Stimulated activated CD4-positive, alpha-beta T cell treated with anti-CD3 and anti-CD28 coated beads, Interleukin-15, amount 100 ng/mL, for 24 hours (primary cell): Measurements from ENCODE around the gene TBRG4.

ENCODE experiments used
- DNase-seq: peaks from one replicate; pipeline ENCODE4 v3.0.0-alpha.2; 2020

The TBRG4 gene

DNA sequence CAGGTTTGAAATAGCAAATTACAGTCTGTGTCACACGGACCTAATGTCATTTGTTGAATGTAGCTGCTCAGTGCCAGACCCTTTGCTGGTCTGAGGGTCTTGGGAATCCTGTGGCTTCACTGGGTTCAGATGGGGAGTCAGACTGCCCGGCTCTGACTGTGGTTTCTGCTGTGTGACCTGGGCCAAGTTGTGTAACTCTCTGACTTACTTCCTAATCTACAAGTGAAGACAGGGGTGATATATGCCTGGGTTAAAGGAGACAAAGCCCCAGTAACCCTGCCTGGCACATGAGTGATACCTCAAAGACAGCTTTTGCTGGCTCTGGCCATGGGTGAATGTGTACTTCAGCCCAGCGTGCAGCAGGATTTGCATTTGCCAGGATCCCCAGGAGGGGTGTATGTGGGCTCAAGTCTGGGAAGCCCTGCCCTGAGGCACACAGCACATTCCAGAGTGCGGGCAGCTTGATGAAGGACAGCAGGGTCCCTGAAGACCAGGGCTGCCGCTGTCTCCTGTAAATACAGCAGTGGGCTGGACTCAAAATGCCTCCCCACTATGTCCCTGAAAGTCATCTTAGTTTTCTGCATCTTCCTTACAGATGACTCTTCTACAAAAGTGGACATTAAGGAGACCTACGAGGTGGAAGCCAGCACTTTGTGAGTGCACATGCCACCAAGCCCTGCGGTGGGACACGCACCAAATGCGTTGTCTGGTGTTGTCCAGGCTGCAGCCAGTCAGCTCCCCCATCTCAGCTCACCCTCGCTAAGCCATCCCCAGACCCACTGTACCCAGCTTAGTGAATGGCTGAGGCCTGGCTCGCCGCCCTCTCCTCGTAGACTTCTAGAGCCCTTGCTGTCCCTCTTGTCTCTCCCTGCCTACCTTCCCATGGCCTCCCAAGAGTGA is 39.1 kb downstream of the TBRG4 start:
- DNase-seq = no peak

DNA sequence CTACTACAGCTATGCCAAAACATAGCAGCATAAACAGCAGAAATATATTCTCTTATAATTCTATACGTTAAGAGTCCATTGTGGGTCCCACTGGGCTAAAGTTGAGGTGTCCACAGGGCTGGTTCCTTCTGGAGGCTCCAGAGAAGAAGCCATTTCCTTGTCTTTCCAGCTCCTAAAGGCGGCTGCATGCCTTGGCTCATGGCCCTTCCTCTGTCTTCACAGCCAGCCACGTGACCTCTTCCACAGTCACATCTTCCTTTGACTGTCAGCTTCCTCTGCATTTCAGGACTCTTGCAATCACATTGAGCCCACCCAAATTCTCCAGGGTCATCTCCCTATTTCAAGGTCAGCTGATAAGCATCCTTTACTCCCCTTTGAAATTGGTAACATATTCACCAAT is 40.0 kb downstream of the TBRG4 start:
- DNase-seq = no peak

DNA sequence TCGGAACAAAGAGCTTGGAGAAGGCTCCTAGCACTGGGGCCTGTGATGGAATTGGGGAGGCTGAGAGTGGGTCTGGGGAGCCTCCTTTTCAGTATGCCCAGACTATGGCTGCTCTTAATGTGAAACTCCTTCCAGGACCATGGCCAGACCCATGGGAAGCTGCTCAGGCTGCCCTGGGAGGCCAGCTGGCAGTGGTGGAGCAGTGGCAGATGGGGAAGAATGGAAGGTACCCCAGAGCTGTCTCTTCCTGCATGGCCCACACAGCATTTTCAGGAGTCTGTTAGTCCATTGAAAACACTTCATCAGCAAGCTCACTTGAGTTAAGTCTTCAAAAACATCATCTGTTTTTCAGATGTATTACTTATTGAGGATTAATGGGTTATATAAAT is 41.2 kb downstream of the TBRG4 start:
- DNase-seq = no peak

DNA sequence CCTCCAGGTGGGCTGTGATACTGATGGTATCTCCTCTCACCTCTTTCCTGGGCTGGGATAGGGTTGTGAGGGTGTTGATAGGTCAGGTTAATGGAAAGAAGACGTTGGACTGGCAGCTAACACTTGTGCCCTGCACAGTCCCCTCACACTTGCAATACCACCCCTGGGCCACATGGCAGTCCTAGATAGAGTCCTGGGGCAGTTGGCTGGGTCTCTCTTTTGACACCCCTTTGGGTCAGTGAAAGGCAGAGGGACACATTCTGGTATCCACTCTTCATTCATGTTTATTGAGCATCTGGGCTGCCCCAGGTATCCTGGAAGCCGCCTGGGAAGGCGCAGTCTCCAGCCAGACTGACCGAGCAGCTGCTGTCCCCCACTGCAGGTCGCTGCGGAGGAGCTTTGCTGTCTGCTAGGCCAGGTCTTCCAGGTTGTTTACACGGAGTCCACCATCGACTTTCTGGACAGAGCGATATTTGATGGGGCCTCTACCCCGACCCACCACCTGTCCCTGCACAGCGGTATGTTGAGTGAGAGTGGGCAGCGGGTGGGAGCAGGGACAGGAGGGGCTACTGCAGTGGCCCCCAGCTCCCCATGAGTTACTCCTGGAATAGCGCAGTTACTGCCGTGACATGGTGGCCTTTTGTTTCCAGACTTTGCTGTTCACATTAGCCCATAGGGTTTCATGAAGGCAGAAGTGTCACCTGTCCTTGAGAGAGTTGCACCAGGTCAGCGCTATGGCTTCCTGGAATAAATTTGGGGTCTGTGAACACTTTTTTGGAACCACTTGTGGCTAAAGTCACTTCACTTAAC is 41.8 kb downstream of the TBRG4 start:
- no peak for DNase-seq

DNA sequence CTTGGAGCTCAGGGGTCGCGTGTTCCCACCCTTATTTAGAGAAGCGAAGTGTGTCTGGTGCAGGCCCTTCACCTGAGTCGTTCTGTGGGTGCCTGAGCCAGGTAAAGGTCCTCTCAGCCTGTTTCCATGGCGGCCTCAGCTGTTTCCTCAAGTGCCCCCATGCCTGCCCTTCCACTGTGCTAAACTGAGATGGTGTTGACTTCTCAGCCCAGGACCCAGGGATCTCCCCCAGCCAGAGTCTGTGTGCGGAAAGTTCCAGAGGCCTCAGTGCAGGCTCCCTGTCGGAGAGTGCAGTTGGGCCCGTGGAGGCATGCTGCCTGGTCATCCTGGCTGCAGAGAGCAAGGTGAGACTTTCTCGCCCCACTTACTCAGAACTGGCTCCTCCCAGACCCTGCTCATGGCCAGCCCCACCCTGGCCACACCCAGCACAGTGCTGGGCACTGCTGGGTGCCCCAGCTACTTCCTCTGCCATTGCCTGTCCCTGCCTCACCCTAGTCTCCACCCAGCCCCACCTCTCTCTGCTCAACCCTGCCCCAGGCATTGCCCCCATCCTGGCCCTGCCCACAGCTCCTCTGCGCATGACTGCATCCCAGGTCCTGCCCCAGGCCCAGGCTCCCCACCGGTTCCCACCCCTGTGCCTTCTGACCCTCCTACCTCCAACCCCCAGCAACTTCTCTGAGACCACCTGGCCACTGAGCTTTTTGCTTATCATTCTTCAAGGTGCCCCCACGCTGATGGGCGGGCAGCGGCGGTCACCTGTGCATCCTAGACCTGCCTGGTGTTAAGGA is 43.1 kb downstream of the TBRG4 start:
- no peak for DNase-seq

DNA sequence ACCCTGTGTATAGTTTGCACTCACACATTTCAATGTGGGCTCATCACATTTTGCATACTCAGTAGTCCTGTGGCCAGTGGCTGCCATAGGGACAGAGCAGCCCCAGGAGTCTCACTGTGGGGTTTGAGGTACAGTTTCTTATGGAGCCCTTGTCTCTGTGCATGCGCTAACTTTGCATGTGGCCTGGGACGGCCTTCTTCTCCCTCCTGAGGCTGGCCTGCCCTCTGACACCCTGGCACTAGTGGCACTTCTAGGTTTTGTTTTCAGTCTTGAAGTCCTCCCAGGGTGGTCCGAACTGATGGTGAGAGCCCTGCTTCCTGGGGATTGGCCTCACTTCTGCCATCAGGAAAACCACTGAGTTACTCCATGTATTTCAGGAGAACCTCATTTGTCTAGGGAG is 43.9 kb downstream of the TBRG4 start:
- DNase-seq = no peak

DNA sequence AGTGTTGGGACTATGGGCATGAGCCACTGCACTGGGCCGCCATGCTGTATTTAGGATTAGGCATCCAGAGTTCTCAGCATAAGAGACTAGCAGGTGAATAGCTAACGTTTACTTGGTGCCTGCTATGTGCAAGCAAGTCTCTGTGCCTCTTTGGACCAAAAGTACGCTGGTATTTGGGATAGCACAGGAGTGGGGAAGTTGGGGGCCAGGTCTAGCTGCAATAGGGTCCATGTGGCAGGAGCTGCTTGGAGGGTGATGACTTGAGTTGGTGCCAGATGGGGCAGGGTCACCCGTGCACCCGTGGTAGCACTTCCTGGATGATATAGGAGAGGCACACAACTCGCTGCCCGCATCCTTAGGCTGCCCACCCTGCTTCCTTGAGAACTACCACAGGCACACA is 45.1 kb downstream of the TBRG4 start:
- no peak for DNase-seq

DNA sequence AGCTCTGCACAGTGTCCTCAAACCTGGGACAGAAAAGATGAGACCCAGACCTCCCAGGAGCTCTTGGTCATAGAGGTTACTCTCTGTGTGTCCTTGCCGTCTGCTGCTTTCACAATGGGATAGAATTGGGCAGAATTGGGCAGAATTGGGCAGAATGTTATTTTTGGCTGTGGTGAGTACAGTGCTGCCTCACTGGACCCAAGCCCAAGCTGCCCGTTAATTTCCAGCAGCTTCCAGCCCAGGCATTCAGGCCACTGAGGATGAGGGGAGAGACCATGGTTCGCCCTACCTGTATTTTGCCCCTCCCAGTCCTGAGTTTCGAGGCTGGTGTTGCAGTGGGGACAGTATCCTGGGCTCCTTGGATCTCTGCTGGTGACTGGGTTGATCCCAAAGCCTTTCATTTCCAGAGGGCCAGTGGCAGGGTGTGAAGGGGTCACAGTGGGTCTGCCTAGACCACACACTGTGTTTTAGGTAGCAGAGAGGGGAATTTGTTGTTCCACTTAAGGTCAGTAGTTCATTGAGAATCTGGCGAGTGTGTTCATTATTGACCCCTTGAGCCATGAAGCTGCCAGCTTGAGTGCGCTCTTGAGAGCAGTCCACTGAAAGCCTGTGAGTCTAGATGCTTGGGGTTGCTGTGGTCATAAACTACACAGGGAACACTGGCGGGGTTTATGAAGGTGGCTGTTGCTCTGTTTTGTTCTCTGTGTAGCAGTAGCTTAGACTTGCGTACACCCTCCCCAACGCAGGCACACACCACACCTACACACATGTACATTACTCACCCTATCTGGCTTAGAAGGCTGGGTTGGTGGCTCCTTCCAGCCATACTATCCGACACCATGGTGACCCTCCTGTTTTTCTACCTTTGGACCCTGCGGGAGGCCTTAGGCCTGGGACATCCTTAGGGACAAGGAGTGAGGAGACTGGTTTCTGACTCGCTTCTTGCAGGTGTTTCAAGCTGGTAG is 46.2 kb downstream of the TBRG4 start:
- DNase-seq = no peak

DNA sequence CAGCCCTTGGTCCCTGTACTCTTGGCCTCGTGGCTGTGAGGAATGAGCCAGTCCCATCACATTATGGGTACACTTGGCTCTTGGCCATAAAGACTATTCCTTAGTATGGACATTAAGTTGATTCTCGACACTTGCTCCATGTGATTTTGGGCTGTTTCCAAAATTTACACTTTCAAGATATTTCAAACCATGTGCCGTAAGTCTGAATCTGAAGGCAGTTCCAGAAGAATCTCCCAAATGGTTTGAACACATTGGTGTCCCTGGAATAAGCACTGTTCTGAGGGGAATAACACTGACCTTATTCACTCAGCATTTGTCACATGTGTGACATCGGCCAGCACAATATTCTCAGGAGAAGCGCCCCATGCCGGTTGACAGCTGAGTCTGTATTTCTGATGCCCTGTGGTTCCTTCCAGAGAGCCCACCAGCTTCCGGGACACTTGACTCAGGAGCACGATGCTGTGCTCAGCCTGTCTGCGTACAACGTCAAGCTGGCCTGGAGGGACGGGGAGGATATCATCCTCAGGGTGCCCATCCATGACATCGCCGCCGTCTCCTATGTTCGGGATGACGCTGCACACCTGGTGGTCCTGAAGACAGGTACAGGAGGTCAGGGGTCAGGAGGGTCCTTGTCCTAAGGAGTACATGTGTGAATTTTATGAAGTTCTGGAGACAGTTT is 47.3 kb downstream of the TBRG4 start:
- DNase-seq = no peak

DNA sequence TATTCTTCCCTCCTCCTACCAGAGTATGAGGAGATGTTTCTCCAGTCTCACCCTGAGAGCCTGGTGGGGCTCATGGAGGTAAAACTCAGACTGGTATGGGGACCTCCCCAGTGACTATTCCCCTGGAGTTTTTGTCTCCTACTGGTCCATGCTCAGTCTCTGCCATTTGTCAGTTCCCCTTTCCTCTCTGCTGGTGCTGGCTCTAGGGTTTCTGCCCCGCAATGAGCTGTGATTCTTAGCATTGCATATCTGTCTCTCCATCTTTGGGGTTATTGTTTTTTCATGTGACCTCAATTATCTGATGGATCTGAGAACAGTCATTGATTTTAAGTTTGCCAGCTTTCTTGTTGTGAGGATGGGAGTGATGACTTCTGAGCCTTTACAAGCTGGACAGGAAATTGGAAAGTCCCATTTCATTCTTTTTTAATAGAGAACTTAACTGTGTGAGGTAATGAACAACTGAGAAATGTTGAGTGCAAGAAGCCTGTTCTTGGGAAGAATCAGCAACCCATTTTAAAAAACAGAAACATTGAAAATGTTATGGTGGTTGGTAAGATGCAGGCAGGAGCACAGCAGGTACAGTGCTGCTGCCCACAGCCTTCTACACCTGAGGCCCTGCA is 49.6 kb downstream of the TBRG4 start:
- no peak for DNase-seq

DNA sequence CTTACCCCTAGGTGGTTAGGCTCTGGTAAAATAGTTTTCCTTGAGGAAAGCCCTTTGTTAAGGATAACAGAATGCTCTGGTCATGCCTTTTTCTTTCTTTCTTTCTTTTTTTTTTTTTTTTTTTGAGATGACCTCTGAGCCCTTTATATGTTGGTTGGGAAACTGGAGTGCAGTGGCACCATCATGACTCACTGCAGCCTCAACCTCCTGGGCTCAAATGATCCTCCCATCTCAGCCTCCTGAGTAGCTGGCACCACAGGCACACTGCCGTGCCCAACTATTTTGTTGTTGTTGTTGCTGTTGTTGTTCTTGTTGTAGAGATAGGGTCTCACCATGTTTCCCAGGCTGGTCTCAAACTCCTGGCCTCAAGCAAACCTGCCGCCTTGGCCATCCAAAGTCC is 50.1 kb downstream of the TBRG4 start:
- DNase-seq = no peak

DNA sequence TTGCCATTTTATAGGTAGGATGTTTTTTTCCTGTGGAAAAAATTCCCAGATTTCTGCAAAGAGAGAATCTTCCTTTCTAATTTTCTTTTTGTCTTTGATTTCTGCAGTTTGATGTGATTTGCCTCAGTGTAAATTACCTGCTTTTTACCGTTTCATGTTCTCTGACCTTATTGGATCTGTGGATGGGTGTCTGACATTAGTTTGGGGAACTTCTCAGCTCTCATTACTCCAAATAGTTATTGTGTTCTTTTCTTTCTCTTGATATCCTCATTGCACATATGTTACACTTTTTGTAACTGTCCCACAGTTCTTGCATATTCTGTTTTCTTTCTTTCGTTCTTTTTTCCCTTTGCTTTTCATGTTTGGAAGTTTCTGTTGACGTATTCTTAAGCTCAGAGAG is 51.2 kb downstream of the TBRG4 start:
- DNase-seq = no peak

DNA sequence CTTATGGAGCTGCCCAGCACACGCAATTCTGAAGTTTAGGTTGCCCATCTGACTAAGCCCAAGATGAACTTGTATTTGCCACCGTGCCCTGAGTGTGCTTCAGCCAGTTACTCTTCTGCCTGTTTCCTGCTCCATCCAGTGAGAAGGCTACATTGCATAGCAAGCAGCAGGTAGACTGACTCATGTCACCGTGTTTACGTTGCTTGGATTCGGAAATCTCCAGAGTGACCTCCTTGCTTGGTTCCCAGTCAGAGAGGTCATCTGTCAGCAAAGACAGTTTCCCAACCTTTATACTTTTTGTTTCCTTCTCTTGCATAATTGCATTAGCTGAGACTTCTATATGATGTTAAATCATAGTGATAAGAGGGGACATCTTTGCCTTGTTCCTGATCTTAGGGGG is 53.6 kb downstream of the TBRG4 start:
- no peak for DNase-seq

DNA sequence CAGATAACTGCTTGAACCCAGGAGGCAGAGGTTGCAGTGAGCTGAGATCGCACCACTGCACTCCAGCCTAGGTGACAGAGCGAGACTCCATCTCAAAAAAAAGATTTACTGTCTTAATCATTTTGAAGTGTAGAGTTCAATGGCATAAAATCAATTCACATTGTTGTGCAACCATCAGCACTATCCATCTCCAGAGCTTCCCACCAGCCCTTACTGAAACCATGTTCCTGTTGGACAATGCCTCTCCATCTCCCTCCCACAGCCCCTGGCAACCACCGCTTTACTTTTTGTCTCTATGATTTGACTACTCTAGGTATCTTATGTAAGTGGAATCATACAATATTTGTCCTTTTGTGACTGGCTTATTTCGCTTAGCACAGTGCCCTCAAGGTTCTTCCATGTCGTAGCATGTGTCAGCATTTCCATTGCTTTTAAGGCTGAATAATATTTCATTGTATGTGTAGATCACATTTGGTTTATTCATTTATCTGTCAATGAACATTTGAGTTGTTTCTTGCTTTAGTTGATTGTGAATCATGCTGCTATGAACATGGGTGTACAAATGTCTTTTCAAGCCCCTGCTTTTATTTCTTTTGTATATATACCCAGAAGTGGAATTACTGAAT is 55.8 kb downstream of the TBRG4 start:
- no peak for DNase-seq

DNA sequence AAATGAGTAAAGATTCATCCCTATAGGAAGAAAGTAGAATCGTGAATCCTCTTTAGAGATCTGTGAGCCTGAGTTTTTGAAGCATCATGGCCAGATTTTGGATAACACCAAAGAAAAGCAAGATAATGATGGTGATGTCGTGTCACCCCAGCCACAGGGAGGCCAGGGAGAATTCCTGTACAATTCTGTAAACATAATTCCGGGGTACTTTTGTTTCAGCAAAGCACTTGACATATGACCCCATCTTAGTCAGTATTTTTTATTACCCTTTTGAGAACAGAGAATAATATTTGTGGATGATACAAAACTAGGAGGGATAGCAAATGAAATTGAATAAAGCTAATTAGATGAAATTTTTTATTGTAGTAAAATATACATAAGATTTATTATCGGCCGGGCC is 56.5 kb downstream of the TBRG4 start:
- DNase-seq = no peak

DNA sequence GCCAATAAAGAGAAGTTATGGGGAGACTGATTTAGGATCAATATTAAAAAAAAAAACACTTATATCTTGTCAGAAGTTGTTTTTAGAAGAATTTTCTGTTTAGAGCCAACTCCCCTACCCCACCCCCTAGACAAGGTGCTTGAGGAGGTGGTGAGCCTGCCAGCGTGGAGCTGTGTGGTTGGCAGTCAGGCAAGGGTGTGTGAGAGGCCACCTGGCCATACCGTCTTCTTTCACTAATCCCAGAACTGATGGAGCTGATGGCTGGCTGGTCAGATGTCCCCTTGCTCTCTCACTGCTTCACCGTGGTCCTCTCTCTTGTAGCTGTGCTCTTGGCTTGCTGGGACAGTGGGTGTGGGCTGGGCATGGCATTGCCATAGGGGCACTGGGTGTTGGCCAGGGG is 57.1 kb downstream of the TBRG4 start:
- DNase-seq = no peak

DNA sequence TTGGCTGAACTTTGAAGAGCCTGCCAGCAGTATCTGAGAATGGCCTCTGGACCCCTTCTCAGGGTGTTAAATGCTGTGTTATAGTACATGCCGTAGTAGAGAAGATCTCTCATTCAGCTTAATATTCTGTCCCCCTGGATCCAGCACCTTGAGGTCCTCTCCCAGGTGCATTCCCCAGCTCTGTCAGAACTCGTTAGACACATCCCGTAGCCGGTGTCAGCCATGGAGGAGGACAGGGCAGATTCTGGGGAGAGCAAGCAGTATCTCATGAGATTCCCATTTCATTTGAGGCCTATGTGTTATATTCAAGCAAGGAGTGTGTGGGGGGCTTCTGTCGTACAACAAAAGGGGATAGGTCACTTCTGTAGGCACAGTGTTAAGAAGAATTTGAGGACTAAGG is 57.6 kb downstream of the TBRG4 start:
- no peak for DNase-seq

DNA sequence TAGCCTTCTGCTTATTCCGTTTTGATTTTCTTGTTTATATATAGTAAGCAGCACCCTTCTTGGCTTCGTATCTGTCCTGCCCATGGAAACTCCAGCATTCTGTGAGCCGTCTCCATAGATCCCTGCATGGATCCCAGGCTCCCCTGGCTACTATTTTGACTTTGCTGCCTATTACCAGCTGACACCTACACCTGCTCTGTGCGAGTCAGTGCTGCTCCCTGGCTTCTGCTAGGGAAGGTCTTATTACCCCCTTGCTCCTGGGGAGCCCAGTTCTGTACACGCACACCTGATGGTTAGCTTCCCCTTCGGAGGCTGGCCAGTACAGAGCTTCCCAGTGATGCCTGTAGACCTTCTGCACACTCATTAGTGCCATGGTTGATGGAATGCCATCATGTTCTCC is 58.1 kb downstream of the TBRG4 start:
- DNase-seq = no peak

DNA sequence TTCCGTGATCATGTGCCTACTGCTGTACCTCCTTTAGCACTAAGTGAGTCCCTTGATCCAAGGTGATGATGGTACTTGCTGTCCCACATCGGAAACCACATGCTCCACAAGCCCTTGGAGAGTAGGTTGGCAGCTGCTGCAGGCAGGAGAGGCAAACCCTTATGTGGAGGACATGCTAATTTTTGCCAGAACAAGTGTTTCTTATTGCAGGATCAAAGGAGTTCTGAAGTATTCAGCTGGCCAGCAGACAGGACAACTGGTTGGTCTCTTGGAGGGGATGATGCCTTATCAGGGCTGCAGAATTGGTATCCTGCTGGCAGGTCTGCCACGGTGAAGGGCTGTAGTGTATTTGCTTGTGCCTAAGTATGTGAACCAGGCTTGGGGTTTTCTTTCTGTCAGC is 59.5 kb downstream of the TBRG4 start:
- DNase-seq = no peak

DNA sequence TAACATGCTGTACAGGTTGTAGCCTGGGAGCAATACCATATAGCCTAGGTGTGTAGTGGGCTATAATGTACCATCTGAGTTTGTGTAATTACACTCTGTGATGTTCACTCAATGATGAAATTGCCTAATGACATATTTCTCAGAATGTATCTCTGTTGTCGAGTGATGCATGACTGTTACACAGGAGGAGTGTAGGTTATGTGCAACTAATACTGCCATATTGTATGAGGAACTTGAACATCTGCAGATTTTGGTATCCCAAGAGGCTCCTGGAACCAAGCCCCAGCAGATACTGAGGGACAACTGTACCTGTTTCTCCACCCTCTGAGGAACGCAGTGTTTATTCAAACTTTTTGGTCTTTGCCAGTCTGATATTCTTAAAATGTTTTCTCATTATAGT is 61.3 kb downstream of the TBRG4 start:
- DNase-seq = no peak
